HG03571 (cell line): ENCODE data around the gene KCNQ2.

Experiments
- ATAC-seq: cut with Tn5 transposase; IDR thresholded peaks from one replicate; pipeline ENCODE4 v1.9.1; 2021; ENCODE audit not compliant: unreplicated experiment

The KCNQ2 gene

GRCh38 chr20:63501818-63502670, 29.6 kb upstream of the KCNQ2 start:
- ATAC-seq = no peak

- ATAC-seq = no peak
These were observed 28.7 kb upstream of the KCNQ2 start for GRCh38 chr20:63500902-63501817.

GRCh38 chr20:63500151-63500901, 27.9 kb upstream of the KCNQ2 start:
- no peak for ATAC-seq

DNA sequence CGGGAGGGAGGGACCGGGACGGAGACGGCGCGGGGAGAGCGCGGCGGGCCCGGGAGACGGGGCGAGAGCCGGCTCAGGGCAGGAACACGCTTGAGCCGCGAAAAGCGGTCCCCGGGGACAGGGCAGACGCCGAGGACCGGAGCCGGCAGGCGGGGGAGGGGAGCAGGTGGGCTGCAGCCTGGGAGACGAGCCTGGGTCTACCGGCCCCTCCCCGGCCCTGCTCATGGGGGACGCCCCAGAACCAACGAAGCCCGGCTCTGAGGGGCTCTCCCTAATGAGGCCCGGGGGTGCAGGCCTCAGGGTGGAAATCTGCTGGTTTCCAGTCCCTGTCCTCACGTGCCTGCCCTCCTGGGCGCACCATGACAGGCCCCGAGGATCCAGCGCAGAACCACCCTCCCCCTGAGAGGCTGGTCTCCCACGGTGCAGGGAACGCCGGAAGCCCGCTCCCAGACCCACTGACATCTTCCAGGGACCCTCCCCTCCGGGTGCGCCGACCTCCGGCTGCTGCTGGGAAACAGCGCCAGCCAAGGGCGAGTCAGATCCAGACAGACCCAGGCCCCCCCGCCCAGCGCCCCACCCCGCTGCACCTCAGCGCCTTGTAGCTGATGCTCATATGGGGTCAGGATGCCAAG, 27.0 kb upstream of the KCNQ2 start:
- ATAC-seq = no peak

DNA sequence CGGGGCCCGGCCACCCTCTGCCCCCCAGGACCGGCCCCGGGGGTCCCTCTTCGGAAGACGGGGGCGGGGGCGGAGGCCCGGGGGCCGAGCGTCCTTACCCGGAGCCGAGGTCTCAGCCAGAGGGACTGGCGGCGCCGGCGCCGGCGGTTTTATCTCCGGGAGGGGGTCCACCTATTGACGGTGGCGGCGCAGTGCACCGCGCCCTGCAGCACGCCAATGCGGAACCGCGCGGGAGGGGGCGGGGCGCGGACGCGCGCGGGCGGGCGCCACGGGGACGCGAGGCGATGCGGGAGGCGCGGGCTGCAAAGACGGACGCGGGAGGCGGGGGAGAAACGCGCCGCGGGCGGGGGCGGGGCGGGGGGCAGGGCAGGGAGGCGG, 26.5 kb upstream of the KCNQ2 start, which contains the start of gene EEF1A2:
Gene EEF1A2, minus strand, starts transcription at position 124 of the 378 bp plus-strand sequence. CDS start 1,320 bp downstream, outside the sequence.
- ATAC-seq = no peak

DNA sequence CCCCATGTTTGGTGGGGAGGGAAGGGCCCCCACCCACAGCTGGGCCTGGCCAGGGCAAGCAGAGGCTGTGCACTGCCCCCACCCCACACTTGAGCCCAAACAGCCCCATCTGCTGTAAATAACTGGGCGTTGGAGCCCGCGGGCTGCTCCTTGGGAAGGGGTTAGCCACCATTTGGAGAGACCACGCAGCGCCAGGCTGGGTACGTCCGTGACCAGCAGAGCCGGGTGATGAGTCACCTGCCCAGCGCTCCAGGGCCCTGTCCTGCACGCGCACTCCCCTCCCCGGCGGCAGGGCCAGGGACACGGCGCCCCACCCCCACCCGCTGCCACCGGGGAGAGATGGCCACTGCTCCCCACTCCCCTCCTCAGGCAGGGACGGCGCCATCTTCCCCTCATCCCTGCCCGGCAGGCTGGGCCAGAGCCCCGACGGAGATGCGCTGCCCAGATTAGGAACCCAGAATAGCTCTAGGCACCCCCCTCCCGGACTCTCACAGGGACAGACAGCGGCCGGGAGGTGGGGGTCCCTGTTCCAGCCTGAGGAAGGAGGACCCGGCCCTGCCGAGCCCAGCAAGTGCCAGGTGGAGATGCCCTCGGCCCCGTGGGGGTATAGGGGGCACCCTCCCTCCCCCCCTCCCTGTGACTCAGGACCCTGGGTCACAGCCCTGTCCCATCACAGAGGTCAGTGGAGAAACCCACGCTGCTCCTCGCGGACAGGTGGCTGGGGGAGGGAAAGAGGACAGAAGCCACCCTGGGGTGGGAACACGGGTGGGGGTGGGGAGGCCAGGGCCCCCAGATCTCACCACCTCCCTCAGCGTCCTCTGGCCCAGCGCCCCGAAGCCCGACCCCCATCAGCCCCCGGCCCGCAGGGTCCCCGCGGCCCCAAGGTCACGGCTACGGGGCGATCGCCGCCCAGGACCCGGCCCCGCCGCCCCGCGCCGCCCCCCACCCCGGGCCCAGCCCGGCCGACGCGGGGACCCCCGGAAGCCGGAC, 25.8 kb upstream of the KCNQ2 start:
- no peak for ATAC-seq

GRCh38 chr20:63497138-63497945, 24.9 kb upstream of the KCNQ2 start:
- ATAC-seq = no peak

- no peak for ATAC-seq
These were observed 24.2 kb upstream of the KCNQ2 start for GRCh38 chr20:63496596-63497120.

DNA sequence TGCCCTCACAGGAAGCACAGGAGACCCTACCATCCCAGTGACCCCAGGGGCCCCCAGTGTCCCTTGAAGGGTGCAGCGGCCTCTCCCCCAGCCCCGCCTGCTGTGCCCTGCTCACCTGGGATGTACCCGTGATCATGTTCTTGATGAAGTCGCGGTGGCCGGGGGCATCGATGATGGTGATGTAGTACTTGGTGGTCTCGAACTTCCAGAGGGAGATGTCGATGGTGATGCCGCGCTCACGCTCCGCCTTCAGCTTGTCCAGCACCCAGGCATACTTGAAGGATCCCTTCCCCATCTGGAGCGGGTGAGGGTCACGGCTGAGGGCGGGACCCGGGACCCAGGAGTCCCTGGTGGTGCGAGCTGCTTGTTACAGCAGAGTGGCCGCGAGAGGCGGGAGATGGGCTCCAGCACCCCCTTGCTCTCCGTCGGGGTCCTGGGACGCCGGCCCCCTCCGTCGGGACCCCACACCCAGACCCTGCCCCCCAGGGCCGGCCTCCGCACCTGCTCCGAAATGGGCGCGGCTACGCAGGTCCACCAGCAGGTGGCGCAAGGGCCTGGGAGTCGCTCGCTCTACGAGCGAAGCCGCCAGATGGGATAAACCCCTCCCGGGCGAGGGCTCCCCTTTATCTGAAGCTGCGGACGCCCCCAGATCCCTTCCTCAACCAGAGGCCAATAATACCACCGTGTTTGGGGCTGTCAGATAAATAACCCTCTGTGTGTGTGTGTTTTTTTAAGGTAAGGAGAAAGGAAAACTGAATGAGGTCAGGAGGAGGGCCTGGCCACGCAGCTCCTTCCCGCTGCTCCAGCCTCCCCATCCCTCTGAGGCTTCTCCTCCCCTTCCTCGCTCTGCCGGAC, 23.5 kb upstream of the KCNQ2 start:
- ATAC-seq = no peak

DNA sequence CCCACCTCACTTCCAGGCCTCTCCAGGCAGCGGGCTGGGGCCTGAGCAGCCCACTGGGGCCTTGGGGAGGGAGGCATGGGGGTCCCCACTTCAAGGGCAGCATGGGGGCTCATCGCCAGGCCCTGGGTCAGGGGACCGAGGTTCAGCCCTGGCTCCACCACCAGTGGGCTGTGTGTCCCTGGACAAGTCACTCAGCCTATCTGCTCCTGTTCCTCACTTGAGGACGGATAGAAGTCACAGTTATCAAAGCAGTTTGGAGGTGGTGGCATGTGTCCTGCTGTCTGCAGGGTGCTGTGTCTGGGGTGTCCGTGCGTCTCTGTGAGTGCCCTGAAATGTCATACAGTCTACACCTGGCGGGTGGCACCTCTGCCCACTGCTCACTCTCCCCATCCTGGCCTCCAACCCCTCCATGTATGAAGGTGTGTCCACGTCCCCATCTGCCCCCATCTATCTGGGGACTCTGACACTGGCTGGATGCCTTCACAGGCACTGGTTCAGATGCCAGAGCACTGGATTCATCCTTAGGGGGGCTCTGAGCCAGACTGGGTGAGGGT, 22.8 kb upstream of the KCNQ2 start:
- no peak for ATAC-seq

- no peak for ATAC-seq
These were observed 22.1 kb upstream of the KCNQ2 start for GRCh38 chr20:63494420-63495166.

GRCh38 chr20:63494084-63494419, 21.6 kb upstream of the KCNQ2 start:
- ATAC-seq = no peak

DNA sequence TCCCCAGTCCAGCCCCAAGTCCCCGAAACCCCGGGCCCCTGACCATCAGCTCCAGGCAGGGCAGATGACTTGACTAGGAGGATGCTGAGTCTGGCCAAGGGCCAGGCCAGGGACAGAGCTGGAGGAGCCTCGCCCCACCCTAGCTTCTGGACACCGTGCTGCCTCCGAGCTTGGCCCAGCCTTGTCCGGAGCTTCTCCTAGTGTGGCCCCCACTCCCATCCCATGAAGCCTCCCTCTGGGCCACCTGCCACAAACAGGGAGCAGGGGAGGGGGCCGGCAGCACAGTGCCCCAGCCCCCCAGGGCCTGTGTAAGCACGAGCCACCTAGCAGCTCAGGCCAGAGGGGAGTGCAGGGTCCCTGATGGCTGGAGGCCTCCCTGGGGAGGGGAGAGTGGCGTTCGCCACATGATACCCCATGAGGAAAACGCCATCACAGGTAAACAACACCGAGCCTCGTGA, 21.1 kb upstream of the KCNQ2 start:
- no peak for ATAC-seq

GRCh38 chr20:63492982-63493381, 20.5 kb upstream of the KCNQ2 start:
- ATAC-seq = no peak

DNA sequence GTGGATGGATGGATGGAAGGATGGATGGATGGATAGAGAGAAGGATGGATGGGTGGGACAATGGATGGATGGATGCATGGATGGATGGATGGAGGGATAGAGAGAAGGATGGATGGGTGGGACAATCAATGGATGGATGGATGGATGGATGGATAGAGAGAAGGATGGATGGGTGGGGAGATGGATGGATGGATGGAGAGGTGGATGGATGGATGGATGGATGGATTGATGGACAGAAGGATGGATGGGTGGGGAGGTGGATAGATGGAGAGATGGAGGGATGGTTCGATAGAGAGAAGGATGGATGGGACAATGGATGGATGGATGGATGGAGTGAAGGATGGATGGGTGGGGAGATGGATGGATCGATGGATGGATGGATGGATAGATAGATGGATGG, 20.1 kb upstream of the KCNQ2 start:
- no peak for ATAC-seq

DNA sequence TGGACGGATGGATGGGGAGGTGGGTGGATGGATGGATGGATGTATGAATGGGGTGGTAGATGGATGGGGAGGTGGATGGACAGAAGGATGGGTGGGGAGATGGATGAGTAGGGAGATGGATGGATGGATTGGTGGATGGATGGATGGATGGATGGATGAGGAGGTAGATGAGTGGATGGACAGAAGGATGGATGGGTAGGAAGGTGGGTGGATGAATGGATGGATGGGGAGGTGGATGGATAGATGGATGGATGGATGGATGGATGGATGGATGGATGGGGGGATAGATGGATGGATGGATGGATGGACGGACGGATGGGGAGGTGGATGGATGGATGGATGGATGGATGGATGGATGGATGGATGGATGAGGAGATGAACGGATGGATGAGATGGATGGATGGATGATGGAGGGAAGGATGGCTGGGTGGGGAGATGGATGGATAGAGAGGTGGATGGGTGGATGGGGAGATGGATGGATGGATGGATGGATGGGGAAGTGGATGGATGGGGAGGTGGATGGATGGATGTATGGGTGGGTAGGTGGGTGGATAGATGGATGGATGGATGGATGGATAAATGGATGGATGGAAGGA, 19.3 kb upstream of the KCNQ2 start:
- ATAC-seq = no peak
